HCEC 1CT (cell line): Measurements from ENCODE around the gene PRF1.
"Not testable (repeated sequence)": the region's sequence is repeated elsewhere in the genome, so short reads cannot be mapped to it uniquely, and the experiment has no call there.

Source experiments
- DNase-seq: peaks from one replicate; pipeline ENCODE4 v3.0.0-alpha.2; 2017

Gene PRF1

DNA sequence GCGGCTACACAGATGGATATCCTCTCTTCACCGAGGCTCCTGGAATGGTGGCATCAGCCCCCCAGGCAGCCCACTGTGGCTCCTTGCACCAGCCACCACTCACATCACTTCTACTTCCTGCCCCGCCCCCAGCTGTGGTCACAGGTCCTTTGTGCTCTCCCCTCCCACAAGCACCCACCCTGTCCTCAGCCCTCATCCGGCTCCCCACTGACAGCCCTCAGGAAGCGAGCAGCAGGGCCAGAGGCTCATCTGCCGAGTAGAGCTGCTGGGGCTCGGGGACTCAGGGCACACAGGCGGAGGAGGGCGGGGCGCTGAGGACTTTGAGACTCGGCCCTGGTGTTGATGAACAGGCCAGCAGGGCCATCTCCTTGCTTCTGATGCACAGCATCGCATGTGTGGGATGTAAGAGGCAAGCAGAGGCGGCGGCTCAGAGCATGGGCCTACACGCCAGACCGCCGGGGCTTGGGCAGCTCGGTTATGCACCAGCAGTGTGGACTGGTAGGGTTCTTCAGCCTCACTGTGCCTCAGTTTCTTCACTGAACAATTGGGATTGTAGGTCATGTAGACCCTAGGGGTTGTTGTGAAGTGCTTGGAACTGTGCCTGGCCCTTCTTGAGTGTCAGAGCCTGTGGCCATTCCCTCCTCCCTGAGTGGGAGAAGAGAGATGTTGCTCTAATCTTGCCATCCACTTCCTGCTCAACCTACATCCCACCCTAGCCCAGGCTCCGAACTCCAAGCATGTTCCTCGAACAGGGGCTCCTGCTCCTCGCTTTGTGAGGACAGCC is at the start of gene PRF1:
Gene PRF1 (minus strand): TSS at position 77 of the 784 bp plus-strand sequence. CDS start 1,839 bp downstream, outside the sequence.
- no peak for DNase-seq

DNA sequence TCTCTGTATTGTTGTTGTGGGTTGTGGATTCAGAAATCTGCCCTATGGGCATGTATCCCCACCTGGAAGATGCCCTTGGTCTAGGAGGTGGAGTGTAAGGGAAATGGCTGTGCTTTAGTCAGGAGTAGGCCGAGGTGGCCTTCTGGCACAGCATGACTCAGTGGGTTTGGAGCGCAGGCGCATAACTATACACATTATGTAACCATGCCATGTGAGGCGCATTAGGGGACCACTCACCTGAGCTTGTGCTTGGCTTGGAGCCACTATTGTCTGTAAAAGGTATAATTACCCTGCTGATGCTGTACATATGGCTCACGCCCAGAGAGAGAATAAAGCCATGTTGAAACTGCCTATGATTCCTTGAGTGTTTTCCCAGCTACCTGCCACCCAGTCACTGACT is 49.1 kb upstream of the PRF1 start:
- DNase-seq: no peak

DNA sequence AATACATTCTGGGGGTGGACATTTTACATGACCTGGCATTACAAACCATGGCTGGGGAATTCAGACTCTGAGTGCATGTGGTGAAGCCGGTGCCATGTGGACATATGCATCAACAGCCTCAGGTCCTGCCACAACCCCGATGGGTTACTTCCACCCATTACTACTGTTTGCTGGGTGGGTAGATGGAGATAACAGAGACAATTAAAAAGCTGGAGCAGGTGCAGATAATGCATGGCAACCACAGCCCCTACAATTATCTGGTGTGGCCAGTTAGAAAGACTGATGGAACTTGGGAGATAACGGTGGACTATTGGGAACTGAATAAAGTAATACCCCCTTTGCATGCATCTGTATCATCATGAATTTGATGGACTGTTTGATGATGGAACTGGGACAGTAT is 48.2 kb upstream of the PRF1 start:
- DNase-seq: no peak

DNA sequence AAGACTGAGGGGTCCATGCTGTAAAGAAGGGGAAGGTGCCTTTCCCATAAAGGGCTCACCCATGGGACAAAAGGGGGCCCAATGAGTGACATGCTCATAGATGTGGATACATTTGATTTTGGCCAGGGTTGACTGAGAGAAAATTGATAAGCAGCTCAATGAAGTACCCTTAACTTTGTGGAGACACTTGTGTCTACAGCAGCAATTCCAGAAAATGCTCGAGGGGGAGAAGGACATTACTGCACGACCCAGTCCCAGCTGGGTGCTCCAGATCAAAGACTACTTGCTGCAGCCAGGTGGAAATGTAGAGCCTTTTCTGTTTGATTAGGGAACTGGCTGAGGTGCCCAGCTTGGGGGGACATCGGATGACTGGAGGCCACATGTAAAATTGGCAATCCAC is 47.6 kb upstream of the PRF1 start:
- DNase-seq: no peak

DNA sequence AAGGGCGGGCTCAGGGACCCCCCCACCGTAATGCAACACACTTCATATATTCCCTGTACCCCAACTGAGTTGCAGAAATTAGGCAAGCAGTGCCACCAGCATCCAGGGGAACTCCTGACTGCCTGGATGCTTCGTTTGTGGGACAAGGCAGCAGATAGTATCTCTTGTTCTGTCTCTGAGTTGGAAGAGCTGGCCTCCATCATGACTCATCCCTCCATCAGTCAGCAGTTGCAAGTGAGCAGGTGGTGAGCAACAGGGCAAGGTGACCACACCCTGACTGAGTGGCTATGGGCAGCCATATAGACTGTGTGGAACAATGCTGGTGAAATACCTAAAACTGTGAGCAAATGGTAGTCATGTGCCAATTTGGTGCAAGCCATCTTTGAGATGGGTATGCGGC is 47.0 kb upstream of the PRF1 start:
- DNase-seq: peak; percentile 84

DNA sequence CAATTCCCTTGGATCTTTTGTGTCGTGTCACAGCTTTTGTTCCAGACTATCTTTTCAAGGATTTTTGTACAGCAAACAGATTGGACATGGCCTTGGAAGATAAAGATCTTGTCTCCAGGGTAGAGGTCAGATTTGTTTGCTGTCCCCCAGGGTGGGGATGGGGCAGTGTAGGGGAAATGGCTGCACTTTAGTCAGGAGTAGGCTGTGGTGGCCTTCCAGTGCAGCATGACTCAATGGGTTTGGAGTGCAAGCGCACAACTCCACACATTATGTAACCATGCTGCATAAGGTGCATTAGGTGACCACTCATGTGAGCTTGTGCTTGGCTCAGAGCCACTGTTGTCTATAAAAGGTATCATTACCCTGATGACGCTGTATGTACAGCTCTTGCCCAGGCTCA is 45.9 kb upstream of the PRF1 start:
- DNase-seq: no peak

DNA sequence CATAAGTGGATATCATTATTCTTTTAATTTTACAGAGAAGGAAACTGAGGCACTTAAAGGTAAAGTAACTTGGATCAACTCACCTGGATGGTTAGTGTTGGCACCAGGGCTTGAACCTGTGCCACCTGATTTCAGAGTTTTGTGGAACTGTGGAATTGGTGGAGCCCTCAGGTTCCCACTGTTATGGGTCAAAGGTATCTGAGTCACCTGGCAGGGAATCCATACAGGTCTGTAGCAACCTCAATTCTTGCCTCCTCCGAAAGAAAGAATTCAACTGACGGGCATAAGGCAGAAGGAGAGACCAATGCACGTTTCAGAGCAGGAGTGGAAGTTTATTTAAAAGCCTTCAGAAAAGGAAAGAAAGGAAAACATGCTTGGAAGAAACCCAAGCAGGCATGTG is 44.5 kb upstream of the PRF1 start:
- no peak for DNase-seq

DNA sequence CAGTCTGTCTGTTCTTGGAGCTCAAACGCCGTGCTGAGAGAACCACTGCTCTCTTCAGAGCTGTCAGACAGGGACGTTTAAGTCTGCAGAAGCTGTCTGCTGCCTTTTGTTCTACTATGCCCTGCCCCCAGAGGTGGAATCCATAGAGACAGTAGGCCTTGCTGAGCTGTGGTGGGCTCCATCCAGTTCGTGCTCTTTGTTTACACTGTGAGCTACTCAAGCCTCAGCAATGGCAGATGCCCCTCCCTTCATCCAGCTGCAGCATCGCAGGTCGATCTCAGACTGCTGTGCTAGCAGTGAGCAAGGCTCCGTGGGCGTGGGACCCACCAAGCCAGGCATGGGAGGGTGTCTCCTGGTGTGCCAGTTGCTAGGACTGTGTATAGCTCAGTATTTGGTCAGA is 42.4 kb upstream of the PRF1 start:
- DNase-seq: not testable (repeated sequence)

DNA sequence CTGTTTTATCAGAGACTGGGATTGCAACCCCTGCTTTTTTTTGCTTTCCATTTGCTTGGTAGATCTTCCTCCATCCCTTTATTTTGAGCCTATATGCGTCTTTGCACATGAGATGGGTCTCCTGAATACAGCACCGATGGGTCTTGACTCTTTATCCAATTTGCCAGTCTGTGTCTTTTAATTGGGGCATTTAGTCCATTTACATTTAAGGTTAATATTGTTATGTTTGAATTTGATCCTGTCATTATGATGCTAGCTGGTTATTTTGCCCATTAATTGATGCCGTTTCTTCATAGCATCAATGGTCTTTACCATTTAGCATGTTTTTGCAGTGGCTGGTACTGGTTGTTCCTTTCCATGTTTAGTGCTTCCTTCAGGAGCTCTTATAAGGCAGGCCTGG is 40.7 kb upstream of the PRF1 start:
- not testable (repeated sequence) for DNase-seq

DNA sequence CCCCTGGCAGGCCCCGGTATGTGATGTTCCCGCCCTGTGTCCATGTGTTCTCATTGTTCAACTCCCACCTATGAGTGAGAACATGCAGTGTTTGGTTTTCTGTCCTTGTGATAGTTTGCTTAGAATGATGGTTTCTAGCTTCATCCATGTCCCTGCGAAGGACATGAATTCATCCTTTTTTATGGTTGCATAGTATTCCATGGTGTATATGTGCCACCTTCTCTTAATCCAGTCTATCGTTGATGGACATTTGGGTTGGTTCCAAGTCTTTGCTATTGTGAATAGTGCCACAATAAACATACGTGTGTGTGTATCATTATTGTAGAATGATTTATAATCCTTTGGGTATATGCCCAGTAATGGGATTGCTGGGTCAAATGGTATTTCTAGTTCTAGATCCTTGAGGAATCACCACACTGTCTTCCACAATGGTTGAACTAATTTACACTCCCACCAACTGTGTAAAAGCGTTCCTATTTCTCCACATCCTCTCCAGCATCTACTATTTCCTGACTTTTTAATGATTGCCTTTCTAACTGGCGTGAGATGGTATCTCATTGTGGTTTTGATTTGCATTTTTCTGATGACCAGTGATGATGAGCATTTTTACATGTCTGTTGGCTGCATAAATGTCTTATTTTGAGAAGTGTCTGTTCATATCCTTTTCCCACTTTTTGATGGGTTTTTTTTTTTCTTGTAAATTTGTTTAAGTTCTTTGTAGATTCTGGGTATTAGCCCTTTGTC is 37.3 kb upstream of the PRF1 start:
- DNase-seq: not testable (repeated sequence)

DNA sequence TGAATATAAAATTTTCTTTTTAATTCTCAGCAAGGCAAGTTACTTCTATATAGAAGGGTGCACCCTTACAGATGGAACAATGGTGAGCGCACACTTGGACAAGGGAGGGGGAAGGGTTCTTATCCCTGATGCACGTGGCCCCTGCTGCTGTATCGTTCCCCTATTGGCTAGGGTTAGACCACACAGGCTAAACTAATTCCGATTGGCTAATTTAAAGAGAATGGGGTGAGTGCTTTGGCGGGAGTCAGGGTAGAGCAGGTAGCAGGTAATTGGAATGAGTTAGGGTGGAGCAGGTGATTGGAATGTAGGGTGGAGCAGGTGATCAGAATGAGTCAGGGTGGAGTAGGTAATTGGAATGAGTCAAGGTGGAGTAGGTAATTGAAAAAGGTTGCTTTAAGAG is 32.0 kb upstream of the PRF1 start:
- not testable (repeated sequence) for DNase-seq

DNA sequence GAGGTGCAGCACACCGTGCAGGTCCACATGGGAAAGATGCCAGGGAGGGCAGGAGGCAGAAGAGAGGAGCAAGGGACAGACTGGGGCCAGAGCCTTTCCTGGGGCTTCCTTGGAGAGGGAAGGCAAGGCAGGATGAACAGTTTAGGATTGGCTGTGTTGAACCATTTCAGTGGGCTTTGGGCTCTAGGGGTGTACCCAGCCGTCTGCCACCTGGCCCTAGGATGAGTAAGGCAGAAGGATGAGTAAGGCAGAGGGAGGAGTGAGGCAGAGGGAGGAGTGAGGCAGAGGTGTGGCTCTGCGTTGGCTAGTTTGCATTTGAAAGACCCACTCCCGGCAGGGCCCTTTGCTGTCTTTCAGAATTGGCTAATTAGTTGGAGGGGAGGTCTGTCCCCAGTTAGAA is 31.5 kb upstream of the PRF1 start:
- no peak for DNase-seq

DNA sequence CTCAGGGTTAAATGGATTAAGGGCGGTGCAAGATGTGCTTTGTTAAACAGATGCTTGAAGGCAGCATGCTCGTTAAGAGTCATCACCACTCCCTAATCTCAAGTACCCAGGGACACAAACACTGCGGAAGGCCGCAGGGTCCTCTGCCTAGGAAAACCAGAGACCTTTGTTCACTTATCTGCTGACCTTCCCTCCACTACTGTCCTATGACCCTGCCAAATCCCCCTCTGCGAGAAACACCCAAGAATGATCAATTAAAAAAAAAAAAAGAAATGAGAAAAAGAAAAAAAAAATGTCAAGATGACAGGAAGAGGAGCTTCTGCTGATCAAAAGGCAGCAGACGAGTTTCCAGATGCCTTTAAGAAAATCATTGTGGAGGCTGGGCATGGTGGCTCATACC is 29.2 kb upstream of the PRF1 start:
- DNase-seq: not testable (repeated sequence)

DNA sequence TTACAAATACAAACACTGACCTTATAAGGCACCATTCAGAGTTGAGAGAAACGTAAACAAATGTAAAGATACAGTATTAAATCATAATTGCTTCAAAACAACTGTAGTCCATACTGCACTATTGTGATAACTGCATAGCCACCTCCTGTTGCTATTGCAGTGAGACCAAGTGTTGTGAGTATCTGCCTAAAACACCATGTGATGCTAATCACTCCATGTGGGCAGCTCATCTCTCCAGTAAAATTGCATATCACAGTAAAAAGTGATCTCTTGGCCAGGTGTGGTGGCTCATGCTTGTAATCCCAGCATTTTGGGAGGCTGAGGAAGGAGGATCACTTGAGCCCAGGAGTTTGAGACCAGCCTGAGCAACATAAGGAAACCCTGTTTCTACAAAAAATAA is 26.8 kb upstream of the PRF1 start:
- no peak for DNase-seq

DNA sequence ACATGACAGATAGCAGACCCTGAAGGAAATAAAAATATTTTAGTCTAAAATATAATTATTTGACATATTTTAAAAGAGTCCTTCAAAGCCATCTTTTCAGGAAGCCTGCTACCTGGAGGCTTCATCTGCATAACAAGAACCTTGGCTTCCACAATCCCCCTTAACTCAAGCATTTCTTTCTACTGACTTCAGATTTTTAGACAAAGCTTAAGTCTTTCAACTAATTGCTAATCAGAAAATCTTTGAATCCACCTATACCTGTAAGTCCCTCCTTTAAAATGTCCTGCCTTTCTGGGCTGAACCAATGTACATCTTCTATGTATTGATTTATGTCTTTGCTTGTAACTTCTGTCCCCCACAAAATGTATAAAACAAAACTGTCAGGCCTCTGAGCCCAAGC is 23.5 kb upstream of the PRF1 start:
- DNase-seq: no peak

DNA sequence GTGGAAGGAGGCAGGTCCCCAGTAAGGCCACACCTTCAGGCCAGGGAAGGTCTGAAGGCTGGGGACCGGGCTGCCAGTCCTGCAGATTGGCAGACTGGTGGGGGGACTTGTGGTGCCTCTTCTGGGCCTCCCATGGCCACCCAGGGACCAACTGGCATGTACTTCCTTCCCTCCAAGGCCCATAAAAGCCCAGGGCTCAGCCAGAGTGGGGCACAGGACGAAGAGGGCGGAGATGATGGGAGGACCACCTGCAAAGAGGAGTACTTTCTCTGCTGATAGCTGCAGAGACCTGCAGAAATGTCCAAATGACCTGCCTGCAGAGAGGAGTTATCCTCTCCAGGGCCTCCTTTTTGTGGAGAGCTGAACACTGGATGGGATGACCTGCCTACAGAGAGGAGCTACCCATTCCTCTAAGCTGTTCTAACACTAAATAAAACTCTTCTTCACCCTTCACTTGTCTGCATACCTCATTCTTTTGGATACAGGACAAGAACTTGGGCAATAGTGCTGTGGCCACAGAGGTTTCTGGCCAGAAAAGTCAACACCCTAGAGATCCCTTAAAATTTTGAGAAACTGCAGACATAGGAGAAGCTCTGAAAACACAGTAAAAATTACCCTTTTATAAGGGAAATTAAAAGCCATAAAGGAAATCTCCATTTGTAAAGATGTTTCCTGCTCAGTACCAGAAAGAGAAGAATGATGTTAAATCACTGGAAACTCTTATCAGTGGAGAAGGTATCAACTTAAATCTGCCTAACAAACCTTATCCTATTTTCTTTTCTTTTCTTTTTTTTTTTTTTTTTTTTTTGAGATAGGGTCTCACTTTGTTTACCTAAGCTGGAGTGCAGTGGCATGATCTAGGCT is 20.7 kb upstream of the PRF1 start:
- no peak for DNase-seq

DNA sequence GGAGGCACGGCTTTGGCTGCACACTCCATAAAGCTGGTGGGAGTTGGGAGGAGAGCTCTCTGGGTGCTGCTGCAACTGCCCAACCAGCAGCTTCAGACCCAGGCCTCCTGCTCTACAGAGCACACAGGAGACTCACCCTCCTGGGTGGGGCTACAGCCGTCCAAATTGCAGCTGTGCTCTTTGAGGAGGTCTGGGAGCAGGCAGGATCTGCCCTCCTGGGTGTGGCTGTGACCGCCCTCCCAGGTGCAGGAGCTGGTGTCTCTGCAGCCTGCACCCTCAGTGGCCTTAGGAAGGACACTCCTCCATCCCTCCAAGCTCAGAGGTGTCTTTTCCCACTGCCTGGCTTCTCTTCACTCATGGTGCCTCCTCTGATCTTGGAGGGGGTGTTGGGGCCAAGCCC is 20.0 kb upstream of the PRF1 start:
- no peak for DNase-seq

DNA sequence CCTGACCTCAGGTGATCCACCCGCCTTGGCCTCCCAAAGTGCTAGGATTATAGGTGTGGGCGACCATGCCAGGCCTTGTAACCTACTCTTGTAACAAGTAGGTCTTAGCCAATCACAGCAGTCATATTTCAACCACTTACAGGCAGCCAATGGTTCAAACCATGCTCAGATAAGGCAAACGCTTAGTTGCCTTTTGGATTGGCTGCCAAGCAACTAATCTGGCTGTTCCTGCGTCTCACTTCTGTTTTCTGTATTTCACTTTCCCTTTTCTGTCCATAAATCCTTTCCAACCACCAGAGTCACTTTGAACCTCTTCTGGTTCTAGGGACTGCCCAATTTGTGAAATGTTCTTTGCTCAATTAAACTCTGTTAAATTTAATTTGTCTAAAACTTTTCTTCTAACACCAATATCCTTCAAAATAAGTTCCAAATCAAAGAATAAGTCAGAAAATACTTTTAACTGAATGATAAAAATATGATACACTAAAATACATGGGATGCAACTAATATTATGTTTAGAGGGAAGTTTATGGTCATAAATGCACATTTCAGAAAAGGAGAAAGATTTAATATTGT is 19.1 kb upstream of the PRF1 start:
- no peak for DNase-seq

DNA sequence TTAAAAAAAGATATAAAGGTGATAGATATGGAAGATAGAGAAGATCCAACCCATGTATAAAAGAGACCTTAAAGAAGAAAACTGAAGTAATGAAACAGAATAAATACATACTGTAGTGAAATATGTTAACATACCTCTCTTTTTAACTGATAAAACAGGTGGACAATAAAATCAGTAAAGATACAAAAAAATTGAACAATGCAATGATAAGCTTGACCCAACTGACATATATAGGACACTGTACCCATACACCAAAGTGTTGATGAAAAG is 17.4 kb upstream of the PRF1 start:
- no peak for DNase-seq

DNA sequence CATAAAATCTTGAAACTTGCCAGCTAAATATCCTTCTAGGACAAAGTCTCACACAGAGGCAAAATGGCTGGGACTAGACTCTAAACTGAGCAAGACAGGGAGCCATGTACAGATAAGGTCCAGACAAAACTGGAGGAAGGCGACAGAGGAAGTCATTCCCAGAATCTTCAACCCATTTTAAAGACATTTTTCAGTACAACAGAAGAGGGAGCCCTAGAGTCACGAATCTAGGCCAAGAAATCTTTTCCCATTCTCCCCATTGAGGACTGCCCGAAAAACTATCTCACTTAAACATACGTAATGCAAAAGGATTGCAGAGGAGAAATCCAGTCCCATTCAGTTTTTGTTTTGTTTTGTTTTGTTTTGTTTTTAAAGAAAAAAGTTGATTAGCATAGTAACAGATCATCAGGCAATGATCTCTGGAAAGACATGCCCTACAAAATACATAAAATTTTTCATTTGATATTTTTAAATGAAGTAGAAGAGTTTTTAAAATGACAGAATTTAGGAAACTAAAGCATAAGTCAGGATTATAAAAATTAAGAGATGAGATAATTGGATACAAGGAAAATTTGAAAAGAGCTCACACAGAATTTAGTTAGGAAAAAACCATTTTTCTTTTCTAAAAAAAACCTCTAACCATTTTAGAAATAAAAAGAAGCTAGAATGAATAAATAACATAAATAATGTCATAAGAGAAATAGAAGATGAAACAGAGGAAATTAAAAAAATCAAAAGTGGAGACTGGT is 16.9 kb upstream of the PRF1 start:
- DNase-seq: peak; percentile 68

DNA sequence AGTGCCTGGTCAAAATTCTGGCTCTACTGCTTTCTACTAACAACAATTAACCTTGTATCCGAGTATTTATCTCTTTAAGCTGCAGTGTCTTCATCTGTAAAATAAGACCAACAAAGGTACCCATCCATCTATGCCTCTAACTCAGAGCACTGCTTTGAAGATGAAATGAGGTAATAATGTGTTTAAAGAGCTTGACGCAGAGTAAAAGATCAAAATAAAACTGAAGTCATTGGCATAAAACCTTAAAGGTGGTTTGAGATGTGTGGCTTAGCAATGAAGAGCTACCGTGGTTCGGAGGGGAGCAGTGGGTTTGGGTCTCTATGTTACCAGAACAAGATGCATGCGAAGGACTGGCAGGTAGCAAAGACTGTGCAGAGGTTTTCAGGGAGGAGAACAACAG is 16.1 kb upstream of the PRF1 start:
- DNase-seq: no peak

DNA sequence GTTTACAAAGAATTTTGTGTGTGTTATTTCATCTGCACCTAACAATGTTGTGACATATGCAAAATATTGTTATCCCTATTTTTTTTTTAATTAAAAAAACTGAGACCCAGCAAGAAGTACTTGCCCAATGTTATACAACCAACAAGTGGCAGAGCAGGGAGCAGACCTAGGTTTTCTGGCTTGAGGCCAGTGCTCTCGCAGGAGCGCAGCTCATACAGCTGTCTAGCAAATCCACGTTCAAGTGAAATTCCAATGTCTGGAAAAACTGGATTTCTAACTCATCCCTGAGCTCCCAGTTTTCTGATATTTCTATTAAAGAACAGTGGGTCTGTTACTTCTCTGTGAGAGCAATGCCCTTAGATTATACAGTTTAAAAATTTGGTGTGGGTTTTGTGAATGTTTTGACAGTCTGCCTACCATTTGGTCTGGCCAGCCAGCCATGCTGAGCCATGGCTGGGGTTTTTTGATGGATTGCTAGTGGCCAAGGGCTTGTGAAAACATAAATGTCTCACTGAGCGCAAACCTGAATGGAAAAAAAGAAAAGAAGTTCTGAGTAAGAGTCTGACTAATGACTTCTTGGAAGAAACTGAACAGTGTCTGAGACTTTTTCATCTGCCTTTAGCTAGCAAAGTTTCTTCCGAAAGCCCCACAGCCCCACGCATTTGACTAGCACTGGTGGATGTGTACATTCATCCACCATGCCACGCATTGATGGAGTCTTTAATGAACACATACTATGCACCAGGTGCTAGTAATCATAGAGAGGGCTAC is 15.4 kb upstream of the PRF1 start:
- peak; percentile 18 for DNase-seq
